OCI-LY7 (cell line): ENCODE data around the gene ITGB2.

ENCODE experiments used
- CTCF ChIP-seq: fragments of 200-600 bp; sonication (generic); conservative IDR thresholded peaks from 2 replicates; pipeline ENCODE4 v1.5.1; 2014; ENCODE audit warnings: mild to moderate bottlenecking, antibody characterized with exemption, low read length, moderate library complexity, mixed read lengths
- EZH2phosphoT487 ChIP-seq: fragments of 200-600 bp; sonication (generic); IDR thresholded peaks from 2 replicates; pipeline ENCODE4 v1.6.1; 2018; ENCODE audit warnings: low read depth, borderline replicate concordance, mild to moderate bottlenecking, mixed run types, antibody characterized with exemption, low read length, moderate library complexity, mixed read lengths

- no peak for TF ChIP-seq CTCF
- no peak for TF ChIP-seq EZH2phosphoT487
These were observed 45.7 kb upstream of the ITGB2 start for GRCh38 chr21:44966135-44967081.
